Coronary artery (tissue), 2 donors: ENCODE results near the gene OR10S1.

Experiments used
- DNase-seq: peaks from one replicate; pipeline ENCODE4 v3.0.0-alpha.2; 2017; ENCODE audit warnings: low spot score
- H3K27ac ChIP-seq, 2 donors: fragments of 200-600 bp; sonication (generic); one replicate each; pipeline ENCODE4 v1.5.1; 2016 to 2019
- H3K4me3 ChIP-seq: fragments of 200-600 bp; sonication (generic); 2 replicates; pipeline ENCODE4 v1.5.1; 2016; ENCODE audit warnings: mild to moderate bottlenecking, moderate library complexity
- TF ChIP-seq, protein P1 (sequence below): fragments of 200-600 bp; sonication (generic); IDR thresholded peaks from one replicate; pipeline ENCODE4 v1.5.1; 2019; ENCODE audit warnings: antibody characterized with exemption

Gene OR10S1

DNA sequence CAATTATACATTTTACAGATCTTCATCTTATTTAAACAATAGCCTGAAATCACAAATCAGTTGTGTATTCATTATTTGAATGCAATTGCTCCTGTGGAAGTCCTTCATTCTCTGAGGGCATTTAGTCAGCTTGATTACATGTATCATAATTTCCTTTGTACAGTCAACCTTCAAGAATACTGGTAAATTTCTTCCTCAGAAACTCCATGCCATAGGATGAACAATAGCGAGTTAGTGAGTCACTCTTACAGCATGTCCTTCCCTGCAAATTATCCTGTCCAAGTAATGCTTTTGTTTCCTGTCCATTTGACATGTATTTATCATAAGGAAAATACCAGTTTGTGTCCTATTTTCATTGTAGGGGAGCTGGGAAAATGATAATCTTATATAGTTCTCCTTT is 3.8 kb downstream of the OR10S1 start:
- Histone ChIP-seq H3K27ac (no peak overlapping the region), H3K4me3 (no peak overlapping the region)
- TF ChIP-seq, protein P1, sequence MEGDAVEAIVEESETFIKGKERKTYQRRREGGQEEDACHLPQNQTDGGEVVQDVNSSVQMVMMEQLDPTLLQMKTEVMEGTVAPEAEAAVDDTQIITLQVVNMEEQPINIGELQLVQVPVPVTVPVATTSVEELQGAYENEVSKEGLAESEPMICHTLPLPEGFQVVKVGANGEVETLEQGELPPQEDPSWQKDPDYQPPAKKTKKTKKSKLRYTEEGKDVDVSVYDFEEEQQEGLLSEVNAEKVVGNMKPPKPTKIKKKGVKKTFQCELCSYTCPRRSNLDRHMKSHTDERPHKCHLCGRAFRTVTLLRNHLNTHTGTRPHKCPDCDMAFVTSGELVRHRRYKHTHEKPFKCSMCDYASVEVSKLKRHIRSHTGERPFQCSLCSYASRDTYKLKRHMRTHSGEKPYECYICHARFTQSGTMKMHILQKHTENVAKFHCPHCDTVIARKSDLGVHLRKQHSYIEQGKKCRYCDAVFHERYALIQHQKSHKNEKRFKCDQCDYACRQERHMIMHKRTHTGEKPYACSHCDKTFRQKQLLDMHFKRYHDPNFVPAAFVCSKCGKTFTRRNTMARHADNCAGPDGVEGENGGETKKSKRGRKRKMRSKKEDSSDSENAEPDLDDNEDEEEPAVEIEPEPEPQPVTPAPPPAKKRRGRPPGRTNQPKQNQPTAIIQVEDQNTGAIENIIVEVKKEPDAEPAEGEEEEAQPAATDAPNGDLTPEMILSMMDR = no peak
- no peak for DNase-seq

DNA sequence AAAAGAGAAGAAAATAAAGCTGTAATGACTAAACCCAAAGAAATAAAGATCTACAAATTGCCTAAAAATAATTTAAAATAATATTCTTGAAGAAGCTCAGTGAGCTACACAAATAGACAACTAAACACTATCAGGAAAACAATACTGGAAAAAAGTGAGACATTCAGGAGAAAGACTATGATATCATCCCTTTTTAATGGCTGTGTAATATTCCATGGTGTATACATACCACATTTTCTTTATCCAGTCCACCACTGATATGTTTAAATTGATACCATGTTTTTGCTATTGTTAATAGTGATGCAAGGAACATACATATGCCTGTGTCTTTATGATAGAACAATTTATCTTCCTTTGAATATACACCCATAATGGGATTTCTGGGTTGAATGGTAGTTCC is 20.8 kb downstream of the OR10S1 start:
- Histone ChIP-seq H3K4me3 (no peak overlapping the region), H3K27ac (no peak overlapping the region)
- no peak for DNase-seq
- TF ChIP-seq, protein P1 = no peak

DNA sequence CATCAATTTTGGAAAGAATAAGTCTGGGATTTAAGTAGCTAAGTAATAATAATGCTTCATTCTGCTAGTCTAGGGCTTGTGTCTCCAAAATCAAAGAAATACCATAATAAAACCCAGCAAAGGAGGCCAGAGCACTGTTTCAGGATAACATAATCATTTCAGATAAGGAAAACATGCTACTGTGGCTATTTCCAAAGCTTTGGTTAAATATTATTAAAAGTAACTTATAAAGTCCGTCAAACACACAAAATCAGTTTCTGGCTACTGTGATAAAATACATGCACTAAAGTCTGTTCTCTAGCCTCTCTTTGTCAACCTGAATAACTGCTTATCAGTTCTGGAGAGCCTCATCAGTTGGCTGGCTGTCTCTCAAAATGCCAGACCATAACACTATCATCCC is 32.4 kb downstream of the OR10S1 start:
- no peak overlapping the region for H3K4me3 ChIP-seq
- DNase-seq = no peak
- no peak overlapping the region for H3K27ac ChIP-seq
- TF ChIP-seq, protein P1 = no peak

DNA sequence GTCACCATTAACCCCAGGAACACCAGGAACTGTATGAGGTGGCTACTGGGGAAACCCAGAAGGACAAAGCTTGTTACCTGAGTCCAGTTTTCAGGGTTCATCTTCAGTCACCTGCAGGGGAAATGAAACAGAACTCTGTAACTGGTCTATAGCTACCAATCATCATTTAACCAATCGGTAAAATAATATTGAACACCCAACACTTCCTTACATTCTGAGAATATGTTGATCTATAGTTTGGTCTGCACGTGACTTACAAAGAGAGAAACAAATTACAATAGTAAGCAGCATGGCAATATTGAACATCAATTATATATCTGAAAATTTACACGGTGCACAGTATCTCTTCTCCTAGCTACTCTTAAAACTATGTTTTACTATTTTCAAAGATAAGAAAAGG is 33.8 kb downstream of the OR10S1 start, which contains the start of gene OR6T1:
Gene OR6T1 (minus strand): TSS at position 101 of the 400 bp plus-strand sequence. CDS start 0 bp downstream, at position 101.
- H3K4me3 ChIP-seq = no peak within 1 kb of the TSS
- DNase-seq = no peak
- no peak within 1 kb of the TSS for H3K27ac ChIP-seq
- TF ChIP-seq, protein P1 = no peak

GRCh38 chr11:123942413-123942812 is 35.2 kb downstream of the OR10S1 start:
- Histone ChIP-seq H3K27ac (no peak overlapping the region), H3K4me3 (no peak overlapping the region)
- TF ChIP-seq, protein P1 = no peak
- no peak for DNase-seq

DNA sequence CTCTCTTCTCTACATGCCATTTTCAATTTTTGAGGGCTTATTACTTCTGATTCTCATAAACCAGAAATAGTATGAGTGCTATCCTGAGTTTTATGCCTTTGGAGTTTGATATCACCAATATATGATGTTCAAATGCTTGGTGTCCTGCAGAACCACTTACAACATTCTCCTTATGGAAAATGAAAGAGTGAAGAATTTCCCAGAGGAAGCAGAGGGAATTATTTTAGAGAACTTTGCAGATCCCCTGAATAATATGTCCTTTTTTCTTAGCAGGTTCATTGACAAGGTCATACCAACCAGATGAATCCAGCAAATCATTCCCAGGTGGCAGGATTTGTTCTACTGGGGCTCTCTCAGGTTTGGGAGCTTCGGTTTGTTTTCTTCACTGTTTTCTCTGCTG is 38.3 kb downstream of the OR10S1 start, which contains the start of gene OR4D5:
Gene OR4D5 (plus strand): TSS at position 301 of the 400 bp plus-strand sequence. CDS start 0 bp downstream, at position 301.
- DNase-seq = no peak
- no peak within 1 kb of the TSS for H3K4me3 ChIP-seq
- no peak within 1 kb of the TSS for H3K27ac ChIP-seq
- TF ChIP-seq, protein P1 = no peak
